CD4-positive, alpha-beta T cell (primary cell): Measurements from ENCODE around the gene RRAGA. TPM values are rescaled to one million over a fixed set of nuclear protein-coding genes. Genes with fewer than 3 reads are reported as not detected.

Experiments
- ATAC-seq: fragments of 200-7000 bp; cut with Tn5 transposase; one replicate; pipeline ENCODE4 v1.10.0; 2022; ENCODE audit warnings: mild to moderate bottlenecking; ENCODE audit not compliant: poor library complexity
- CTCF ChIA-PET: fragments of 350-600 bp; sonication (Branson Sonifier 250); formaldehyde crosslinking; loops from one replicate; lab custom pipeline; 2021; ENCODE audit warnings: antibody characterized with exemption, inconsistent platforms; lab: Charles Lee
- POLR2A ChIA-PET: fragments of 350-600 bp; sonication (Branson Sonifier 250); formaldehyde crosslinking; loops from one replicate; lab custom pipeline; 2021; ENCODE audit warnings: antibody characterized with exemption, inconsistent platforms; lab: Charles Lee
- DNase-seq, 14 experiments: peaks; one replicate each; pipeline ENCODE4 v3.0.0-alpha.2; 2013 to 2020; ENCODE audit warnings: mixed read lengths in 2 of 14
- H3K27ac ChIP-seq, 2 donors: one replicate each; pipeline versions ENCODE4 v1.5.1 to v1.7.0; 2013; ENCODE audit warnings: low read length in 2 of 2, low read depth in 1 of 2, mild to moderate bottlenecking in 1 of 2
- H3K27me3 ChIP-seq, 2 experiments: 1 replicate in 1 of 2; 2 replicates in 1 of 2; pipeline versions ENCODE4 v1.6.1 to v1.7.0; 2013; ENCODE audit warnings: low read length in 2 of 2, control low read depth in 1 of 2, mild to moderate bottlenecking in 1 of 2, moderate library complexity in 1 of 2; ENCODE audit not compliant: insufficient read depth in 2 of 2, control insufficient read depth in 1 of 2
- H3K36me3 ChIP-seq: one replicate; pipeline ENCODE4 v1.6.1; 2013; ENCODE audit warnings: low read length, control low read depth; ENCODE audit not compliant: insufficient read depth
- H3K4me1 ChIP-seq: one replicate; pipeline ENCODE4 v1.6.1; 2013; ENCODE audit warnings: low read length, control low read depth; ENCODE audit not compliant: insufficient read depth
- H3K4me3 ChIP-seq: one replicate; pipeline ENCODE4 v1.5.1; 2013; ENCODE audit warnings: mild to moderate bottlenecking, low read length, moderate library complexity
- H3K9me3 ChIP-seq, 2 experiments: 1 replicate in 1 of 2; 2 replicates in 1 of 2; pipeline versions ENCODE4 v1.6.1 to v1.7.0; 2013; ENCODE audit warnings: low read length in 2 of 2, mild to moderate bottlenecking in 2 of 2, control low read depth in 1 of 2, moderate library complexity in 1 of 2; ENCODE audit not compliant: control insufficient read depth in 1 of 2, insufficient read depth in 1 of 2
- H3K27ac Mint-ChIP-seq: one replicate; pipeline ENCODE4 v1.8.0; 2020; ENCODE audit warnings: mixed read lengths
- H3K27me3 Mint-ChIP-seq: one replicate; pipeline ENCODE4 v1.8.0; 2021; ENCODE audit warnings: mixed read lengths
- H3K36me3 Mint-ChIP-seq: one replicate; pipeline ENCODE4 v1.8.0; 2021; ENCODE audit warnings: low read depth, mixed read lengths
- H3K4me1 Mint-ChIP-seq: one replicate; pipeline ENCODE4 v1.8.0; 2021; ENCODE audit warnings: low read depth, mixed read lengths
- H3K4me3 Mint-ChIP-seq: one replicate; pipeline ENCODE4 v1.8.0; 2020; ENCODE audit warnings: mild to moderate bottlenecking, mixed read lengths
- H3K9me3 Mint-ChIP-seq: one replicate; pipeline ENCODE4 v1.8.0; 2020; ENCODE audit warnings: mixed read lengths
- CTCF ChIP-seq: fragments of 200-600 bp; IDR thresholded peaks from one replicate; pipeline ENCODE4 v1.8.0; 2022; ENCODE audit warnings: antibody characterized with exemption, mild to moderate bottlenecking
- intact Hi-C, 2 experiments: fragments of 100-400 bp; cut with DNase I in 1 of 2; cut with micrococcal nuclease in 1 of 2; formaldehyde crosslinking; loops; one replicate each; pipeline versions ENCODE4 v1.15.1 to v1.9.0; 2023 to 2025; cut with DNase I, micrococcal nuclease
- total RNA-seq, 174 experiments: library from RNA in 2 of 174; stranded (reverse) in 2 of 174; gene quantifications; one replicate each; pipeline ENCODE4 v1.2.3 and lab custom pipeline; 2021 to 2026

RRAGA gene
- total RNA-seq, 2 experiments from 2014 or later: 34.4 to 34.7 TPM

GRCh38 chr9:19028835-19029451, 20.3 kb upstream of the RRAGA start:
- H3K4me3 Mint-ChIP-seq: no peak overlapping the region
- intact Hi-C loops: loop anchor here (2.0 to 10.0 kb wide), 4 partner anchors 428 to 1494 kb away; no protein-coding TSS in a partner anchor
- no peaks in the 10 kb centered on the region for H3K9me3 Mint-ChIP-seq
- H3K4me1 Mint-ChIP-seq: no peaks in the 10 kb centered on the region
- peak in 4 of 14 experiments; percentile 33 to 62 (median 50) for DNase-seq
- ChIA-PET CTCF (interaction anchor here (0.7 to 1.4 kb wide), 3 partner anchors 20 to 770 kb away, joined by 3 to 4 read pairs (median 4); partner anchors contain the start of gene RRAGA), POLR2A (no interaction called here)
- peaks cover 0 to 6% of the 10 kb centered on the region in 2 experiments for H3K27me3 ChIP-seq
- no peaks in the 10 kb centered on the region for H3K4me1 ChIP-seq
- H3K36me3 Mint-ChIP-seq: no peaks in the 10 kb centered on the region
- H3K36me3 ChIP-seq: no peaks in the 10 kb centered on the region
- no peak overlapping the region for H3K4me3 ChIP-seq
- H3K27me3 Mint-ChIP-seq: peaks cover 10% of the 10 kb centered on the region
- H3K27ac Mint-ChIP-seq: no peak overlapping the region
- peak; percentile 75 for TF ChIP-seq CTCF
- no peak for ATAC-seq
- H3K27ac ChIP-seq: no peak overlapping the region
- no peaks in the 10 kb centered on the region for H3K9me3 ChIP-seq

- intact Hi-C loops: no loop called here
- CTCF ChIA-PET: no interaction called here
- no peaks in the 10 kb centered on the region for H3K4me1 ChIP-seq
- no peak for TF ChIP-seq CTCF
- H3K27me3 ChIP-seq: peaks cover 0 to 6% of the 10 kb centered on the region in 2 experiments
- H3K36me3 ChIP-seq: no peaks in the 10 kb centered on the region
- H3K36me3 Mint-ChIP-seq: no peaks in the 10 kb centered on the region
- H3K4me3 Mint-ChIP-seq: no peak overlapping the region
- no peak overlapping the region for H3K27ac ChIP-seq
- no peaks in the 10 kb centered on the region for H3K9me3 Mint-ChIP-seq
- DNase-seq (no peak), ATAC-seq (no peak)
- H3K27me3 Mint-ChIP-seq: peaks cover 10% of the 10 kb centered on the region
- no peaks in the 10 kb centered on the region for H3K4me1 Mint-ChIP-seq
- no peak overlapping the region for H3K27ac Mint-ChIP-seq
- POLR2A ChIA-PET: no interaction called here
- no peaks in the 10 kb centered on the region for H3K9me3 ChIP-seq
- H3K4me3 ChIP-seq: no peak overlapping the region
Measured at GRCh38 chr9:19030899-19031298, 18.3 kb upstream of the RRAGA start.

GRCh38 chr9:19032406-19032805, 16.8 kb upstream of the RRAGA start:
- TF ChIP-seq CTCF: no peak
- intact Hi-C loops: no loop called here
- no peaks in the 10 kb centered on the region for H3K36me3 Mint-ChIP-seq
- H3K36me3 ChIP-seq: no peaks in the 10 kb centered on the region
- no peak for DNase-seq
- H3K4me1 ChIP-seq: no peaks in the 10 kb centered on the region
- no peak overlapping the region for H3K27ac Mint-ChIP-seq
- no peak for ATAC-seq
- H3K27me3 ChIP-seq: peaks cover 0 to 6% of the 10 kb centered on the region in 2 experiments
- H3K4me3 Mint-ChIP-seq: no peak overlapping the region
- CTCF ChIA-PET: no interaction called here
- H3K9me3 Mint-ChIP-seq: no peaks in the 10 kb centered on the region
- no peaks in the 10 kb centered on the region for H3K4me1 Mint-ChIP-seq
- H3K27ac ChIP-seq: no peak overlapping the region
- peaks cover 5% of the 10 kb centered on the region for H3K27me3 Mint-ChIP-seq
- H3K9me3 ChIP-seq: no peaks in the 10 kb centered on the region
- no peak overlapping the region for H3K4me3 ChIP-seq
- POLR2A ChIA-PET: no interaction called here
